ENCODE data around the gene OR4C12. TPM values are rescaled to one million over a fixed set of nuclear protein-coding genes. Genes with fewer than 3 reads are reported as not detected.
A peak's percentile ranks its signal among the peaks of the same experiment; 100 is the strongest.
"Not testable (repeated sequence)": the region's sequence is repeated elsewhere in the genome, so short reads cannot be mapped to it uniquely, and the experiment has no call there.

Gene OR4C12
- not detected in 2 replicates for total RNA-seq

DNA sequence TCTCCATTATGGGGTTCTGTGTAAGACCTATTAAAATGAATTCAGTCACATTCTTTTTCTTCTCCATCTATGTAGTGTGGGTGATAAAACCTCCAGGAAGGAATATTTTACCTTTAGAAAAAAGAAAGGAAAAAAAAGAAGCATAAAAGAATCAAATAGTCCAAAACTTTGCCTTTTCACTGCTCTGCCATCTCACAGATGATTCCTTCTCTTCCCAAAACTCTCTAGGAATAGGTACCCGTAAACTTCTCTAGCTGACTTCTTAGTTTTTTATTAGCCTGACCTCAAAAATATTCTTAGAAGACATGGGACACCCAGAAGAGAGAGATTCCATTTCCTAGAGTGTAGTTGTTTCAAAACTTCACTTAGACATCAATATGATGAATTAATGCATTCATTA is at the start of gene OR4C12:
Gene OR4C12, minus strand, starts transcription at position 101 of the 400 bp plus-strand sequence. Its CDS starts 34 bp downstream, at position 67.
- not testable (repeated sequence) for DNase-seq (ENCODE audit: low read depth, low spot score)

DNA sequence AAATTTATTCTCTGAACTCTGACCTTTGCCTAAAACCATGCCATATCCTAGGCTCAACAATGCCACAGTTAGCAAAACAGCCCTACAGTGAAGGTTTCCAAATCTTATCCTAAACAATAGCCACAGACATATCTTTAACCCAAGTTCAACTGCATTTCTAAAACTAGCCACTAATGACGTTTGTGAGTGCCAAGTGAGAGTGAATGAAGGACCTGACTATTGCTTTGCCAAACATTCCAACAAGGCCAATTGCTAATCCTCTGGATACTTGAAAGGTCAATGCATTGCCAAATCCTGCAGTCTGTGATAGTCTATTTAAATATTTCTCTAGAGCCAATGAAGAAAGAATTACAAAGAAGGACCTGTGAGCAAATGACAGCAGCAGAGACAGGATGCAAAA is 47.9 kb upstream of the OR4C12 start:
- DNase-seq (ENCODE audit: low read depth, low spot score): no peak

DNA sequence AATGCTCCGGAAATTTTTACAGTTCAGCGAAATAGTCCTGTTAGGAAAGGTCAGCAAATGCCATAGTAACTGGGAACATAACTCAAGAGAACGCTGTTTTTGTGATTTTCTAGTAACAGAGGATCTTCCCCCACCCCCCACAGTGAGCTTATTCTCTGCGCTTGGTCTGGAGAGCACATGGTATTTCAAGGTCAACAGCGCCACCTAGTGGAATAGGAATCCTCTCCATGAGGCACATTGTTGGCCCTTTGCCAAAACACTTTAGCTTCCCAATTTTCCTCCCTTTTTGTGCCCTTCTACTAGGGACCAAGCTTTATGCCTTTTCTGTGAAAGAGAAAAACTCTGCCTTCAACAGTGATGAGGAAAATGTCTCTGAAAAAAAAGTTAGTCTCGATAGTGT is 13.2 kb upstream of the OR4C12 start:
- peak; percentile 10 for DNase-seq (ENCODE audit: low read depth, low spot score)

DNA sequence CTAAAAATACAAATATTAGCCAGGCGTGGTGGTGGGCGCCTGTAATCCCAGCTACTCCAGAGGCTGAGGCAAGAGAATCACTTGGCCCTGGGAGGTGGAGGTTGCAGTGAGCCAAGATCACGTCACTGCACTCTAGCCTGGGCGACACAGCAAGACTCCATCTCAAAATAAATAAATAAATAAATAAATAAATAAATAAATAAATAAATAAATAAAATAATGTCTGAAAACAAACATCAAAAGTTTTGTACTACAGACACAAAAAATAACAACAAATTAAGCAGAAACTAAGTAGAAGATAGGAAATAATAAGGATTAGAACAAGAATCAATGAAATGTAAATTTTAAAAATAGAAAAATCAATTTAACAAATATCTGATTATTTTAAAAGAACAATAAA is 8.9 kb downstream of the OR4C12 start:
- not testable (repeated sequence) for DNase-seq (ENCODE audit: low read depth, low spot score)

DNA sequence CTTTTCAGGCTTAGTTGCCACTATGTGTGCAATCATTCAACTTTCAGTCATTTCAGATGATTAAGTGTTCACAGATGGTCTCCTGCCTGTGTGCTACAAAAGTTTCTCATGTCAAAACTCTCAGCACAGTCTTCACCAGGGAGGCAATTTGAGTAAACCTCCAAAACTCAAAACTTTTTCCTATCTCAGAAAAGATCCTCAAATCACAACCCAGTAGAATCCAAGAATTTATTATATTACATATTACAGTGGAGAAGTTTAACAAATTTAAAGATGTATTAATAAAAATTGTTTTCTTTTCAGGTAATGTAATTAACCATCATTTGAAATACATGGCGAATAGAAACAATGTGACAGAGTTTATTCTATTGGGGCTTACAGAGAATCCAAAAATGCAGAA is 30.2 kb downstream of the OR4C12 start, which contains the start of gene OR4C13:
Gene OR4C13, plus strand, starts transcription at position 301 of the 400 bp plus-strand sequence. Its CDS starts 32 bp downstream, at position 333.
- no peak for DNase-seq (ENCODE audit: low read depth, low spot score)

DNA sequence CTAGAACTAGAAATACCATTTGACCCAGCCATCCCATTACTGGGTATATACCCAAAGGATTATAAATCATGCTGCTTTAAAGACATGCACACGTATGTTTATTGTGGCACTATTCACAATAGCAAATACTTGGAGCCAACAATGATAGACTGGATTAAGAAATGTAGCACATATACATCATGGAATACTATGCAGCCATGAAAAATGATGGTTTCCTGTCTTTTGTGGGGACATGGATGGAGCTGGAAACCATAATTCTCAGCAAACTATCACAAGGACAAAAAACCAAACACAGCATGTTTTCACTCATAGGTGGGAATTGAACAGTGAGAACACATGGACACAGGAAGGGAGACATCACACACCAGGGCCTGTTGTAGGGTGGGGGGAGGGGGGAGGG is 33.6 kb downstream of the OR4C12 start:
- not testable (repeated sequence) for DNase-seq (ENCODE audit: low read depth, low spot score)

Other genes with a start within 250 kb of the OR4C12 start
- not detected in 2 replicates for gene OR4C13, start 30.1 kb downstream of the OR4C12 start, total RNA-seq
- gene OR4C45, start 50.3 kb upstream of the OR4C12 start, total RNA-seq: not detected in 2 replicates